Measurements from ENCODE around the gene MYPN.
"Not testable (repeated sequence)": the region's sequence is repeated elsewhere in the genome, so short reads cannot be mapped to it uniquely, and the experiment has no call there.

The MYPN gene

DNA sequence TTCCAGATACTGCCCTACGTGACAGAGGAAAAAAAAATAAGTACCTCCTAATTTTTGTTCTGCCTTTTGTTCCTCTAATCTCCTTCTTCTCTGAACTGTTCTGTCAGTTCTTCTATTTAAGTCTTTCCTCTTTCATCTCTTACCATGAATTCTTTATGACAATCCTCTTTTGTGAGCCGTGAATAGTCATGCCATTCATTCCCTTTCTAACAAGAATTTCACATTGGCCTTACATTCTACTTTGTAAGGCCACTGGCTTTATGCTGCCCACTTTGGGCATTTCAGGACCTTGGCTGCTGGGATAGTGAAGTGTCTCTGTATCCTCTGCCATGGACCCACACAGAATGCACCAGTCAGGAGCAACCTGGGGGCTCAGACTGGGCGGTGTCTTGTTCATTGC, 69.7 kb downstream of the MYPN start:
- peak; percentile 58 to 94 for DNase-seq (ENCODE audit: low spot score in 2 of 2)
- in situ Hi-C loops (cut with MboI; ENCODE audit: low sequenced_read_pairs): no loop called here
- Histone ChIP-seq H3K27me3 (ENCODE audit: low read depth) (no peaks in the 10 kb centered on the region), H3K4me1 (peaks cover 21% of the 10 kb centered on the region), H3K9me3 (no peaks in the 10 kb centered on the region), H3K4me3 (no peak overlapping the region), H3K36me3 (replicated peaks) (no peaks in the 10 kb centered on the region)

DNA sequence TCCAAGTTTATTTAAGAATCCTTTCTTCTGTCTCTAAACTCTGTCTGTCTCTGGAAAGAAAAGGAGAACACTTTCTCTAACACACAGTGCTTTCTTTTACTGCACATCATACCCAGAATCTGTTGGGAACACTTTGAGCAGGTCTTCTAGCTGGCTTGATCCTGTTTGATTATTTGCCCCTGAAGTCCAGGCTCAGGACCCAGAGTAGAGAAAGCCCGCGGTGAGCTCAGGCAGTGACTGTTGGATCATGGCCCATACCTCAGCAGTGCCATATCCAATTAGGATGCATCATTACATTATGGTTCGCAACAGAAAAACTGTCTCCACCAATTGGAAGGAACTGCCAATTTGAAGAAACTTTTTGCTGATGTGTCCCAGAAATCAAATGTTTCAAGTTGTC, 71.2 kb downstream of the MYPN start:
- Histone ChIP-seq H3K9me3 (no peaks in the 10 kb centered on the region), H3K4me1 (peaks cover 21% of the 10 kb centered on the region), H3K4me3 (no peak overlapping the region), H3K27me3 (ENCODE audit: low read depth) (no peaks in the 10 kb centered on the region; the same call in 1 of the 2 replicates), H3K36me3 (replicated peaks) (no peaks in the 10 kb centered on the region)
- in situ Hi-C loops (cut with MboI; ENCODE audit: low sequenced_read_pairs): no loop called here
- DNase-seq (ENCODE audit: low spot score in 2 of 2): no peak

DNA sequence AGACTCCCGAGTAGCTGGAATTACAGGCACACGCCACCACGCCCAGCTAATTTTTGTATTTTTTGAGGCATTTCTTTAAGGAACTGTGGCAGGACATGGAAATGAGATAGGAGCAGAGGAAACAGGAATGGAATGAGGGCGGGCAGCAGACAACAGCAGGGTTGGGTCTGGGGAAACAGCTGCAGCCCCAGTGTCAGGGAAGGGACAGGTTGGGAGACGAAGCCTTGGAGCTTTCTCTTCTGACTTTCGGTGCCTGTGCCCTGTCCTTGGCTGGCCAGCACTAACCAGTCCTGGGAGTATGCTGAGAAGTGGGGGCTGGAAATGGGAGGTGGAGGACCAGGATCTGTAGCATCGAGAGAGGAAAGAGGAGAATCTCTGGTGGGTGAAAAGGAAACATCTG, 75.3 kb downstream of the MYPN start:
- Histone ChIP-seq H3K4me3 (no peak overlapping the region), H3K9me3 (no peaks in the 10 kb centered on the region), H3K27me3 (ENCODE audit: low read depth) (no peaks in the 10 kb centered on the region; the same call in 1 of the 2 replicates), H3K4me1 (peaks cover under 1% of the 10 kb centered on the region; the same call in 1 of the 2 replicates), H3K36me3 (replicated peaks) (no peaks in the 10 kb centered on the region)
- no peak for DNase-seq (ENCODE audit: low spot score in 2 of 2)
- in situ Hi-C loops (cut with MboI; ENCODE audit: low sequenced_read_pairs): no loop called here

DNA sequence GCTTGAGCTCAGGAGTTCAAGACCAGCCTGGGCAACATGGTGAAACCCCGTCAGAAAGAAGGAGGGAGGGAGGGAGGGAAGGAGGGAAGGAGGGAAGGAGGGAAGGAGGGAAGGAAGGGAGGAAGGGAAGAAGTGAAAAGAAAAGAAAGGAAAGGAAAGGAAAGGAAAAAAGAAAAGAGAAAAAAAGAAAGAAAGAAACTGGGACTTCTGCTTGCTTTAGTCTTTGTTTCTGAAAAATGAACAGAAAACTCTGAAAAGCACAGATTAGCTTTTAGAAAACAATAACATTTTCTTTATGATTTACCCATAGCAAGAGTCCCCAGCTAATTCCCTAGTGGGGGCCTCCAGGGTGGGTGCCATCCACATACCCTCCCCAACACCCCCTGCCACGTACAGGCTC, 75.8 kb downstream of the MYPN start:
- Histone ChIP-seq H3K27me3 (ENCODE audit: low read depth) (no peaks in the 10 kb centered on the region; the same call in 1 of the 2 replicates), H3K4me3 (no peak overlapping the region)
- in situ Hi-C loops (cut with MboI; ENCODE audit: low sequenced_read_pairs): no loop called here

DNA sequence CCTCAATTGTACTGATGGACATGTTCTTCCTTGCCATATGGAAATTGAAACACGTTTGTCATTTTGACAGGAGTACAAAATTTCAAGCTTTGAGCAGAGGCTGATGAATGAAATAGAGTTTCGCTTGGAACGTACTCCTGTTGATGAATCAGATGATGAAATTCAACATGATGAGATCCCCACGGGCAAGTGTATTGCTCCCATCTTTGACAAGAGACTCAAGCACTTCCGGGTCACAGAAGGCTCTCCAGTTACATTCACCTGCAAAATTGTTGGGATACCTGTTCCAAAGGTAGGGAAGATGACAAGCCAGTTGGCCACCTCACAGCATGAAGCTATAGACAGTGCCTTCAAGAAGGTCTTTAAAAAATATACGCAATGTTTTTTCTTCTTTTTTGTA, 79.5 kb downstream of the MYPN start:
- in situ Hi-C loops (cut with MboI; ENCODE audit: low sequenced_read_pairs): no loop called here
- Histone ChIP-seq H3K4me3 (no peak overlapping the region), H3K27me3 (ENCODE audit: low read depth) (peaks cover 4% of the 10 kb centered on the region; the same call in 1 of the 2 replicates), H3K36me3 (replicated peaks) (no peaks in the 10 kb centered on the region), H3K9me3 (no peaks in the 10 kb centered on the region), H3K4me1 (no peaks in the 10 kb centered on the region)
- DNase-seq (ENCODE audit: low spot score in 2 of 2): no peak

More for the DNA sequence above, 75.8 kb downstream of the MYPN start:
- no peak for DNase-seq (ENCODE audit: low spot score in 2 of 2)
- Histone ChIP-seq H3K9me3 (no peaks in the 10 kb centered on the region), H3K36me3 (replicated peaks) (no peaks in the 10 kb centered on the region), H3K4me1 (no peaks in the 10 kb centered on the region)

DNA sequence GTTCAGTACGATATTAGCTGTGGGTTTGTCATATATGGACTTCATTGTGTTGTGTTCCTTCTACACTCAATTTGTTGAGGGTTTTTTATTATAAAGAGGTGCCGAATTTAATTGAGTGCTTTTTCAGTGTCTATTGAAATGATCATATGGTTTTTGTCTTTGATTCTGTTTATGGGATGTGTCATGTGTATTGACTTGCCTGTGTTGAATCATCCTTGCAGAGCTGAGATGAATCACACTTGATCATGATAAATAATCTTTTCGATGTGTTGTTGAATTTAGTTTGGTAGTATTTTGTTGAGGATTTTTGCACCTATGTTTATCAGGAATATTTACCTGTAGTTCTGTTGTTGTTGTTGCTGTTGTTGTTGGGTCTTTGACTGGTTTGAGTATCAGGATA, 82.8 kb downstream of the MYPN start:
- Histone ChIP-seq H3K4me1 (no peaks in the 10 kb centered on the region), H3K27me3 (ENCODE audit: low read depth) (0 out of 2 replicates have a peak, but pooled peaks cover 4% of the 10 kb centered on the region), H3K36me3 (replicated peaks) (no peaks in the 10 kb centered on the region), H3K9me3 (no peaks in the 10 kb centered on the region), H3K4me3 (no peak overlapping the region)
- in situ Hi-C loops (cut with MboI; ENCODE audit: low sequenced_read_pairs): no loop called here
- DNase-seq (ENCODE audit: low spot score in 2 of 2): no peak

DNA sequence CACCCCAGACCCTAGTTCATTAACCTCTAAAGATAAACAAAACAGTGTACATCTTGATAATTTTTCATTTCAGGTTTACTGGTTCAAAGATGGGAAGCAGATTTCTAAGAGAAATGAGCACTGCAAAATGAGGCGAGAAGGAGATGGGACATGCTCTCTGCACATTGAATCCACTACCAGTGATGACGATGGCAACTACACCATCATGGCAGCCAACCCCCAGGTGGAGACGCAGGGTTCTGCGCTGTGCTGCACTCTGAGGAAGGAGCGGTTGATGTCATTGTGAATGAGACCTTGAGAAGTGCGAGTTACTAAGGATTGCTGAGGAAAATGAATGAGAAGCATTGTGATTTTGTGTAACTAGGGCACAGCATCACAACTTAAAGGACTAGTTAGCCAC, 85.0 kb downstream of the MYPN start:
- in situ Hi-C loops (cut with MboI; ENCODE audit: low sequenced_read_pairs): no loop called here
- Histone ChIP-seq H3K4me1 (no peaks in the 10 kb centered on the region), H3K4me3 (no peak overlapping the region), H3K36me3 (replicated peaks) (no peaks in the 10 kb centered on the region), H3K9me3 (no peaks in the 10 kb centered on the region), H3K27me3 (ENCODE audit: low read depth) (0 out of 2 replicates have a peak, but pooled peaks cover 4% of the 10 kb centered on the region)
- DNase-seq (ENCODE audit: low spot score in 2 of 2): no peak

DNA sequence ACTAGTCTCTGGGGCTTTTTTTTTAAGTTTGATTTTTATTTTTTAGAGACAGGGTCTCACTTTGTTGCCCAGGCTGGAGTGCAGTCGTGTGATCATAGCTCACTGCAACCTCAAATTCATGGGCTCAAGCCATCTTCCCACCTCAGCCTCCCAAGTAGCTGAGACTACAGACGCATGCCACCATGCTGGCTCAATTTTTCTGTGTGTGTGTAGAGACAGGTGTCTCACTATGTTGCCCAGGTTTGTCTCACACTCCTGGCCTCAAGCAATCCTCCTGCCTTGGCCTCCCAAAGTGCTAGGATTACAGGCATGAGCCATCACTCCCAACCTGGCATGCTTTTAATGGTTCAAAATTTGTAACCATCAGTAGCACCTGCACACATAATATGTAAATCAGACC, 86.5 kb downstream of the MYPN start:
- DNase-seq (ENCODE audit: low spot score in 2 of 2); in situ Hi-C loops (cut with MboI; ENCODE audit: low sequenced_read_pairs): not testable (repeated sequence)

DNA sequence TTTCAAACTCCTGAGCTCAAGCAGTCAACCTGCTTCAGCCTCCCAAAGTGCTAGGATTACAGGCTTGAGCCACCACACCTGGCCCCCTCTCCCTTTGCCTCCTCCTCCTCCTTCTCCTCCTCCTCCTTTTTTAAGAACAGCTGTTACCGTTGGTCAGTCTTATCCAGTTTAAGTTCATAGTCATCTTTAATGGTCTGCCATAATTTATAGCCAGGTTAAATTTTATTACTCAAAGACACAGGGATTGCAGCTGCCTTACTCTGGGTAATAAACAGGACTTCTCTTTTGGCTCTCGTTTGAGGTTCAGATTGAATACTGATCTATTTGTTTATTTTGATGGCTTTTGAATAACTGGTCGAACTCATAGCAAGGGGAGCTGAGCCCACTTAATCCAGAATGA, 87.4 kb downstream of the MYPN start:
- Histone ChIP-seq H3K27me3 (ENCODE audit: low read depth) (peaks cover 7% of the 10 kb centered on the region; the same call in 1 of the 2 replicates), H3K4me1 (no peaks in the 10 kb centered on the region), H3K4me3 (no peak overlapping the region), H3K36me3 (replicated peaks) (no peaks in the 10 kb centered on the region), H3K9me3 (no peaks in the 10 kb centered on the region)
- no peak for DNase-seq (ENCODE audit: low spot score in 2 of 2)
- in situ Hi-C loops (cut with MboI; ENCODE audit: low sequenced_read_pairs): no loop called here

More for the DNA sequence above, 86.5 kb downstream of the MYPN start:
- not testable (repeated sequence) for H3K36me3 ChIP-seq (replicated peaks); H3K4me1 ChIP-seq; H3K9me3 ChIP-seq; H3K27me3 ChIP-seq (ENCODE audit: low read depth); H3K4me3 ChIP-seq

DNA sequence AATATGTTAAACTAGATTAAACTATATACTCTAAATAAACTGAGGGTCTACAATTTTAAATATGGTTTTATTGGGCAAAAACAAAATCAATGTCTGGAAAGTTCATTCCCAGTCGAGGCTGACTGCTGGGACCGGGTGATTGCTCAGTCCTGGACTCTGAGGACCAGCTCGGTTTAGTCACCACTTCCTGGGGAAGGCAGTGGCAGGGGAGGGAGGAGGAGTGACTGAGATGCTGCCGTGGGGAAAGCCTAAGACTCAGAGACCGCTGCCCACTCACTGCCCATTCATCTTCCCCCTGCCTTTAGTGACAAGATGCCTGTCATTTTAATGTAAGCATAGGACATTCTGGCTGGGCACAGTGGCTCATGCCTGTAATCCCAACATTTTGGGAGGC, 93.7 kb downstream of the MYPN start:
- Histone ChIP-seq H3K36me3 (replicated peaks) (no peaks in the 10 kb centered on the region), H3K4me3 (no peak overlapping the region), H3K9me3 (no peaks in the 10 kb centered on the region), H3K4me1 (no peaks in the 10 kb centered on the region), H3K27me3 (ENCODE audit: low read depth) (peaks cover 3% of the 10 kb centered on the region; the same call in 1 of the 2 replicates)
- in situ Hi-C loops (cut with MboI; ENCODE audit: low sequenced_read_pairs): no loop called here
- no peak for DNase-seq (ENCODE audit: low spot score in 2 of 2)

DNA sequence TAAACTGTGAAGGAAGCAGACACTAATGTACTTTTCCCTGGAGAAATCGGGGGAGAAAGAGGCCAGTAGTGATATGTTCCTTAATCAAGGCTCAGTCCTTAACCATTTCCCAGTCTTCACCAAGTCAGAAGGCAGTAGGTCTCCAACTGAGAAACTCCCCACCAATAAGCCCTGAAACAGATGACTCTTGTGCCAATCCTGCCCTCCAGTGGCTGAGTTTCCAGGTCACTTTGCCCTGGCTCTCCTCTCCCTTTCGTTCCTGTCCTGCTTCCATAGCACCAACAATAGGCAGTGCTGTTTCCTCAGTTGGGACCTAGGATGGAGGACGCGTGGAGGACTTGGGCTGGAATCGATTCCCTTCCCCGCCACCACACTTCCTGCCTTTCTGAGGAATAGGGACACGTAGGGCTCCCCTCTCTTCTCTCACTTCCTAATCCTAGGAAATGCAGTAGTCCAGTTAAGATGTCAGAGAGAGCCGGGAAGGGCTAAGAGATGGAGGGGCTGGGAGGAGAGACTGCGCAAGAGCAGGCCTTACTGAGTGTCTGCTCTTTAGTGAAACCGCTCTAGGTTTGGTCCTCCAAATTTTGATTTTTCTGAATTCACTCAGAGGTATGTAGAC, 99.2 kb downstream of the MYPN start:
- Histone ChIP-seq H3K27me3 (ENCODE audit: low read depth) (peaks cover 4% of the 10 kb centered on the region; the same call in 1 of the 2 replicates), H3K4me3 (no peak overlapping the region), H3K36me3 (replicated peaks) (no peaks in the 10 kb centered on the region), H3K9me3 (no peaks in the 10 kb centered on the region), H3K4me1 (no peaks in the 10 kb centered on the region)
- in situ Hi-C loops (cut with MboI; ENCODE audit: low sequenced_read_pairs): no loop called here
- peak; percentile 73 to 81 for DNase-seq (ENCODE audit: low spot score in 2 of 2)

DNA sequence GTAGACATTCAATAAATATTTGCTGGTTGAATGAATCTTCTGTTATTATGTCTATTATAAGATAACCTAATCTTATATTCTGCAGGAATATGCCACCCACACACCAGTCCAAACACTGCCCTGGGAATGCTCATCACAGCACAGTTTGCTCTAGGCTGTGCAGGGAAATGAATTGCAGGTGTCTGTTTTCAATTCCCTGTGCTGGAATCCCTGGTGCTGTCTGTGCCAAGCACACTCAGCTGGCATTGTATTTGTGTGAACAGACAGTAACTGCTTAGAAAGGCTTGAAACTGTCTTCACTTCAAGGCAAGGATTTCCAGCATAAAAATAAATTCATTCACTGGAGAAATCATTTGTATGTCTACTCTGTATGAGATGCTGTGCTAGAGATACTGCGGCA, 102.4 kb downstream of the MYPN start:
- Histone ChIP-seq H3K4me1 (no peaks in the 10 kb centered on the region), H3K4me3 (no peak overlapping the region), H3K36me3 (replicated peaks) (no peaks in the 10 kb centered on the region), H3K27me3 (ENCODE audit: low read depth) (peaks cover 4% of the 10 kb centered on the region; the same call in 1 of the 2 replicates), H3K9me3 (no peaks in the 10 kb centered on the region)
- no peak for DNase-seq (ENCODE audit: low spot score in 2 of 2)
- in situ Hi-C loops (cut with MboI; ENCODE audit: low sequenced_read_pairs): loop anchor here (5.0 kb wide), 1 partner anchor 86 kb away; no protein-coding TSS in a partner anchor

DNA sequence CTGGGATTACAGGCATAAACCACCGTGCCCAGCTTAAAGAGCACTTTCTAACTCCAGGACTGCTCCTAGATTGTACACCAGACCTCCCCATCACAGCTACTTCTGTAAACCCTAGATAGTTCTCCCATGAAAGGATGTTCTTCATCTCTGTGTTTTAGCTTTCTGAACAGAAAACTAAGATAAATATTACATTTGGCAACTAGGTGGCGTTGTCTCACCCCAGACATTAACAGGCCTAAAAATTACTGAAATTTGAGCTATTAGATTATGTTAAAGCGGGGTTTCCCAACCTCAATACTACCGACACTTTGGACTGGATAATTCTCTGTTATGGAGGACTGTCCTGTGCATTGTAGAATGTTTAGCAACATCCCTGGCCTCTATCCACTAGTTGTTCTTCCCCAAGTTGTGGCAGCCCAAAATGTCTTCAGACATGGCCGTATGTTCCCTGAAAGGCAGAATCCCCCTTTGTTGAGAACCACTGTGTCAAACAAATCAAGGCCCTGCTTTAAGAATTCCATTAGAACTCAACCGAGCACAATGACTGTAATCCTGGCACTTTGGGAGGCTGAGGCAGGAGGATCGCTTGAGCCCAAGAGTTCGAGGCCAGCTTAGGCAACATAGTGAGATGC, 103.5 kb downstream of the MYPN start:
- Histone ChIP-seq H3K9me3 (no peaks in the 10 kb centered on the region), H3K36me3 (replicated peaks) (no peaks in the 10 kb centered on the region), H3K4me3 (no peak overlapping the region), H3K27me3 (ENCODE audit: low read depth) (peaks cover 4% of the 10 kb centered on the region; the same call in 1 of the 2 replicates), H3K4me1 (no peaks in the 10 kb centered on the region)
- in situ Hi-C loops (cut with MboI; ENCODE audit: low sequenced_read_pairs): loop anchor here (5.0 kb wide), 1 partner anchor 84 kb away; no protein-coding TSS in a partner anchor
- peak in 1 of 2 experiments; percentile 19 for DNase-seq (ENCODE audit: low spot score in 2 of 2)

DNA sequence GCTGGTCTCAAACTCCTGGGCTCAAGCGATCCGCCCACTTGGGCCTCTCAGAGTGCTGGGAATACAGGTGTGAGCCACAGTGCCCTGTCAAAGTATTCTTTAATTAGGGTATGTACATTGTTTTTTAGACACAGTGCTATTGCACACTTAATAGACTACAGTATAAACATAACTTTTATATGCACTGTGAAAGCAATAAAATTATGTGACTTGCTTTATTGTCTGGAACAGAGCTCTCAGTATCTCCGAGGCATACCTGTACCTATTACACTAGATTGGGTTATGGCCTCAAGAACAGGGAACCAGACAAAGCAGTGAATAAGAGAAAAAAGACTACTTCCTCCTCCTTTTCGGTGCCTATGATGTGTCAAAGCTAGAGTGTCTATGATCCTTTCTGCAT, 109.5 kb downstream of the MYPN start:
- Histone ChIP-seq H3K4me3 (no peak overlapping the region), H3K36me3 (replicated peaks) (no peaks in the 10 kb centered on the region), H3K4me1 (no peaks in the 10 kb centered on the region), H3K9me3 (no peaks in the 10 kb centered on the region), H3K27me3 (ENCODE audit: low read depth) (no peaks in the 10 kb centered on the region)
- DNase-seq (ENCODE audit: low spot score in 2 of 2): no peak
- in situ Hi-C loops (cut with MboI; ENCODE audit: low sequenced_read_pairs): no loop called here
